ENCODE data around the gene DVL1. TPM values are rescaled to one million over a fixed set of nuclear protein-coding genes. Genes with fewer than 3 reads are reported as not detected.

The DVL1 gene
- total RNA-seq, 1 experiment from 2014 or later = 71.0 TPM

DNA sequence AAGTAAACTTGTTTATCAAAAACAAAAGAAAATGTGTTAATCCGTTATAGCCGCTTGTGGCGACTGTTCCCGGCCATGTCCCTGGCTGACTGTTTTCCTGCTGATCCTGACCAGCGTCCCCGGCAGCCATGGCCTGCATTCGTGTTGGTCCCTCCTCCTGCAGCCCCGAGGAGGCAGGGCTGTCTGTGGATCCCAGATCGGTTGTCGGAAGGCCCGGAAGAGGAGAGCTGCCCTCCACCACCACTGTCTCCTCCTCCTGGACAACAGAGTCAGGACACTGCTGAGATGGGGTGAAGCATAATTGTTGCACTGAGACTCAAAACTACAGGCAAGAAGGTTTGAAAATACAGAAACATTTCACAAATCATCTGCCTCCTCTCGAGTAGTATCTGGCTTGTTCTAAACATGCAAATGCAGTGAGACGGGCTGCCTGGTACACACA, 12.8 kb upstream of the DVL1 start:
- Histone ChIP-seq H3K4ac (ENCODE audit: low read depth, low read length) (no peak overlapping the region), H3K14ac (ENCODE audit: insufficient read depth, low read length) (no peak overlapping the region), H3K9ac (ENCODE audit: extremely low read depth, insufficient read length, low read length) (no peak overlapping the region), H4K8ac (replicated peaks; ENCODE audit: insufficient read length, low read depth, low read length) (no peak overlapping the region), H2BK5ac (ENCODE audit: insufficient read length, low read length) (no peak overlapping the region), H2AFZ (ENCODE audit: low read length) (no peak overlapping the region), H3K4me2 (ENCODE audit: insufficient read depth, insufficient read length, low read length) (no peak overlapping the region), H3K79me2 (ENCODE audit: insufficient read depth, low read length) (no peaks in the 10 kb centered on the region), H4K91ac (ENCODE audit: insufficient read length, low read depth, low read length) (no peak overlapping the region), H2BK12ac (ENCODE audit: insufficient read length, low read depth, low read length) (no peak overlapping the region), H4K5ac (ENCODE audit: insufficient read length, low read depth, low read length) (no peak overlapping the region), H3K4me1 (ENCODE audit: insufficient read depth, low read length) (peaks cover 2% of the 10 kb centered on the region; the same call in 1 of the 2 replicates), H3K23ac (ENCODE audit: insufficient read length, low read depth, low read length) (no peak overlapping the region), H3K9me3 (ENCODE audit: control insufficient read depth, low read depth, low read length) (peaks cover 14% of the 10 kb centered on the region), H2AK5ac (ENCODE audit: insufficient read length, low read length) (no peak overlapping the region), H3K79me1 (ENCODE audit: insufficient read depth, low read depth, low read length, poor library complexity, severe bottlenecking) (no peaks in the 10 kb centered on the region), H3K27me3 (ENCODE audit: insufficient read depth, low read length) (no peaks in the 10 kb centered on the region), H2BK15ac (ENCODE audit: low read depth, low read length) (no peak overlapping the region), H3K56ac (ENCODE audit: insufficient read length, low read depth, low read length) (no peak overlapping the region), H4K20me1 (ENCODE audit: control insufficient read depth, insufficient read depth, insufficient read length) (no peaks in the 10 kb centered on the region), H2BK120ac (ENCODE audit: low read depth, low read length, poor library complexity, severe bottlenecking) (no peak overlapping the region), H3T11ph (ENCODE audit: low read length) (no peak overlapping the region), H3K27ac (ENCODE audit: insufficient read length, low read depth, low read length) (no peak overlapping the region), H3K23me2 (ENCODE audit: insufficient read length, low read depth, low read length, poor library complexity, severe bottlenecking) (no peaks in the 10 kb centered on the region), H2BK20ac (ENCODE audit: low read depth, low read length, poor library complexity, severe bottlenecking) (no peak overlapping the region), H3K18ac (ENCODE audit: insufficient read length, low read depth, low read length) (no peak overlapping the region)
- peak overlapping the region in 2 of 3 experiments; percentile 70 to 82; a peak in 4 of 7 replicates for H3K27ac Mint-ChIP-seq
- H3K27me3 Mint-ChIP-seq (ENCODE audit: low read depth) = peaks cover 39% of the 10 kb centered on the region
- peak overlapping the region in 1 of 2 experiments; percentile 7; a peak in 1 of 5 replicates for H3K4me3 Mint-ChIP-seq
- peak; percentile 13; the same call in 1 of the 3 replicates for TF ChIP-seq CTCF (conservative IDR thresholded peaks at IDR 0.05)
- H3K4me1 Mint-ChIP-seq = peaks cover 22 to 42% of the 10 kb centered on the region in 2 experiments
- H3K36me3 Mint-ChIP-seq (ENCODE audit: insufficient read depth in 1 of 3, low read depth in 3 of 3) = no peaks in the 10 kb centered on the region
- peak; percentile 61 for DNase-seq
- H3K9me3 Mint-ChIP-seq = no peaks in the 10 kb centered on the region; a peak in 2 of 5 replicates
- no CpG with 5 or more reads among the region's 13 CpGs for WGBS (ENCODE audit: extremely low coverage, insufficient read length, low lambda C conversion rate)
